OCI-LY7 (cell line): ENCODE data around the gene ENGASE. TPM values are rescaled to one million over a fixed set of nuclear protein-coding genes. Genes with fewer than 3 reads are reported as not detected.

Experiments used
- BruUV-seq: library from RNA; stranded (reverse); fragments of 400-500 nt; replicated peaks from 2 replicates; lab custom pipeline; 2021; lab: Mats Ljungman, UMichigan
- CTCF ChIA-PET: fragments of 300-600 bp; sonication (Branson Sonifier 250); formaldehyde crosslinking; loops from one replicate; lab custom pipeline; 2022; ENCODE audit warnings: antibody characterized with exemption; ENCODE audit not compliant: unreplicated experiment; lab: Charles Lee
- POLR2A ChIA-PET: fragments of 300-600 bp; sonication (Branson Sonifier 250); formaldehyde crosslinking; loops from one replicate; lab custom pipeline; 2022; ENCODE audit warnings: antibody characterized with exemption; lab: Charles Lee
- DNase-seq: peaks from one replicate; pipeline ENCODE4 v3.0.0-alpha.2; 2015; ENCODE audit warnings: low spot score
- H2AFZ ChIP-seq: fragments of 200-600 bp; sonication (generic), shearing (Covaris generic); 2 replicates; pipeline ENCODE4 v1.6.1; 2014; ENCODE audit warnings: mild to moderate bottlenecking, antibody characterized with exemption, low read length, moderate library complexity
- H3K27ac ChIP-seq: fragments of 200-600 bp; sonication (generic); 2 replicates; pipeline ENCODE4 v1.5.1; 2014; ENCODE audit warnings: mixed run types, low read depth, mild to moderate bottlenecking, moderate library complexity, low read length, inconsistent platforms; ENCODE audit not compliant: poor library complexity, severe bottlenecking
- H3K36me3 ChIP-seq: fragments of 200-600 bp; sonication (generic); 2 replicates; pipeline ENCODE4 v1.6.1; 2014; ENCODE audit warnings: mild to moderate bottlenecking, antibody characterized with exemption, low read length, moderate library complexity, mixed read lengths; ENCODE audit not compliant: insufficient read depth
- H3K4me1 ChIP-seq: fragments of 200-600 bp; sonication (generic); 2 replicates; pipeline ENCODE4 v1.5.1; 2014; ENCODE audit warnings: mild to moderate bottlenecking, low read length; ENCODE audit not compliant: insufficient read depth, poor library complexity, severe bottlenecking
- H3K4me2 ChIP-seq: fragments of 200-600 bp; sonication (generic); 2 replicates; pipeline ENCODE4 v1.6.1; 2014; ENCODE audit warnings: mild to moderate bottlenecking, low read length
- H3K4me3 ChIP-seq: fragments of 200-600 bp; sonication (generic); 2 replicates; pipeline ENCODE4 v1.5.1; 2014; ENCODE audit warnings: mild to moderate bottlenecking, low read depth, low read length; ENCODE audit not compliant: poor library complexity, severe bottlenecking
- H3K79me2 ChIP-seq: fragments of 200-600 bp; sonication (generic); 2 replicates; pipeline ENCODE4 v1.6.1; 2016; ENCODE audit warnings: low read depth, mild to moderate bottlenecking, low read length, moderate library complexity, mixed read lengths; ENCODE audit not compliant: insufficient read depth
- H3K9me2 ChIP-seq: fragments of 200-600 bp; sonication (generic); 2 replicates; pipeline ENCODE4 v1.6.1; 2016; ENCODE audit warnings: mild to moderate bottlenecking, low read length, mixed read lengths; ENCODE audit not compliant: insufficient read depth
- H3K9me3 ChIP-seq: fragments of 200-600 bp; sonication (generic); 2 replicates; pipeline ENCODE4 v1.6.1; 2014; ENCODE audit warnings: mild to moderate bottlenecking, mixed run types, low read length, mixed read lengths
- H4K20me1 ChIP-seq: fragments of 200-600 bp; sonication (generic); 2 replicates; pipeline ENCODE4 v1.6.1; 2014; ENCODE audit warnings: mild to moderate bottlenecking, antibody characterized with exemption, low read length, moderate library complexity, mixed read lengths; ENCODE audit not compliant: insufficient read depth
- EZH2phosphoT487 ChIP-seq: fragments of 200-600 bp; sonication (generic); IDR thresholded peaks from 2 replicates; pipeline ENCODE4 v1.6.1; 2018; ENCODE audit warnings: low read depth, borderline replicate concordance, mild to moderate bottlenecking, mixed run types, antibody characterized with exemption, low read length, moderate library complexity, mixed read lengths
- intact Hi-C: fragments of 100-400 bp; cut with micrococcal nuclease; formaldehyde crosslinking; loops from one replicate; pipeline ENCODE4 v1.10.0; 2022; ENCODE audit not compliant: unreplicated experiment
- total RNA-seq, 2 experiments: library from RNA; depleted of rRNA in 1 of 2; stranded (reverse); fragments of >200 nt in 1 of 2; shearing (Covaris generic) in 1 of 2; gene quantifications; 2 replicates each; pipeline ENCODE4 v1.2.3, GENCODE V29; 2014 to 2022
- TF ChIP-seq, protein P1 (sequence below): fragments of 200-600 bp; sonication (generic); conservative IDR thresholded peaks from 2 replicates; pipeline ENCODE4 v1.5.1; 2014; ENCODE audit warnings: mild to moderate bottlenecking, antibody characterized with exemption, low read length, moderate library complexity, mixed read lengths

ENGASE gene
- total RNA-seq, 2 experiments from 2014 or later, result 8.4 to 35.1 TPM

DNA sequence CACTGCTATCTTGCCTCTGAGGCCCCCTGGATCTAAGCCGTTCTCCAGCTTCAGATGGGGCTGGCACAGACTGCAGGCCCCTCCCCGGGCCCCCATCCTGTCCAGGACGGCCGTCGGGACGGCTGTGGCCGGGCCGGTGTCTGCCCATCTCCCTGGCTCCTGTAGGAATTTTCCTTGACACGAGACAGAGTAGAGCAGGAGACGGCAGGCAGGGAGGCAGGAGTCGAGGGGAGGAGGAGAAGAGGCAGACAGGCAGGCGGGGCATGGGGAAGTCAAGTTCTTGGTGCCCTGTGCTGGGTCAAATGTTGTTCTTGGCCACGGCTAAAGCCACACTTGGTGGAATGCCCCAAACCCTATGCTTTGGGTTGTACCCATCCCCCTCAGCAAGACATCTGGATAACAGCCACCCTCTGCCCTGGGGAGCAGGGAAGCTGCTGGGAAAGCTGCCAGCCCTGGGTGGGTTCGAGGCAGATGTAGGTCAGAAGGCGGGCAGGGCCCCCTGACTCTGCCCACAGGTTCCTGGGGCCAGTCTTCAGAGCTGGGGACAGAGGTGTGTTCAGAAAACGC lies 46.6 kb upstream of the ENGASE start:
- Histone ChIP-seq H3K4me3 (no peak overlapping the region), H3K9me2 (no peaks in the 10 kb centered on the region), H3K4me2 (no peak overlapping the region), H3K27ac (no peak overlapping the region), H3K79me2 (no peaks in the 10 kb centered on the region), H3K36me3 (no peaks in the 10 kb centered on the region), H3K9me3 (no peaks in the 10 kb centered on the region), H4K20me1 (no peaks in the 10 kb centered on the region), H3K4me1 (no peaks in the 10 kb centered on the region), H2AFZ (no peak overlapping the region)
- ChIA-PET POLR2A (no interaction called here), CTCF (no interaction called here)
- BruUV-seq, result no TSS peak
- intact Hi-C loops, result no loop called here
- TF ChIP-seq, protein P1, sequence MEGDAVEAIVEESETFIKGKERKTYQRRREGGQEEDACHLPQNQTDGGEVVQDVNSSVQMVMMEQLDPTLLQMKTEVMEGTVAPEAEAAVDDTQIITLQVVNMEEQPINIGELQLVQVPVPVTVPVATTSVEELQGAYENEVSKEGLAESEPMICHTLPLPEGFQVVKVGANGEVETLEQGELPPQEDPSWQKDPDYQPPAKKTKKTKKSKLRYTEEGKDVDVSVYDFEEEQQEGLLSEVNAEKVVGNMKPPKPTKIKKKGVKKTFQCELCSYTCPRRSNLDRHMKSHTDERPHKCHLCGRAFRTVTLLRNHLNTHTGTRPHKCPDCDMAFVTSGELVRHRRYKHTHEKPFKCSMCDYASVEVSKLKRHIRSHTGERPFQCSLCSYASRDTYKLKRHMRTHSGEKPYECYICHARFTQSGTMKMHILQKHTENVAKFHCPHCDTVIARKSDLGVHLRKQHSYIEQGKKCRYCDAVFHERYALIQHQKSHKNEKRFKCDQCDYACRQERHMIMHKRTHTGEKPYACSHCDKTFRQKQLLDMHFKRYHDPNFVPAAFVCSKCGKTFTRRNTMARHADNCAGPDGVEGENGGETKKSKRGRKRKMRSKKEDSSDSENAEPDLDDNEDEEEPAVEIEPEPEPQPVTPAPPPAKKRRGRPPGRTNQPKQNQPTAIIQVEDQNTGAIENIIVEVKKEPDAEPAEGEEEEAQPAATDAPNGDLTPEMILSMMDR, result no peak
- no peak for TF ChIP-seq EZH2phosphoT487
- DNase-seq, result no peak

DNA sequence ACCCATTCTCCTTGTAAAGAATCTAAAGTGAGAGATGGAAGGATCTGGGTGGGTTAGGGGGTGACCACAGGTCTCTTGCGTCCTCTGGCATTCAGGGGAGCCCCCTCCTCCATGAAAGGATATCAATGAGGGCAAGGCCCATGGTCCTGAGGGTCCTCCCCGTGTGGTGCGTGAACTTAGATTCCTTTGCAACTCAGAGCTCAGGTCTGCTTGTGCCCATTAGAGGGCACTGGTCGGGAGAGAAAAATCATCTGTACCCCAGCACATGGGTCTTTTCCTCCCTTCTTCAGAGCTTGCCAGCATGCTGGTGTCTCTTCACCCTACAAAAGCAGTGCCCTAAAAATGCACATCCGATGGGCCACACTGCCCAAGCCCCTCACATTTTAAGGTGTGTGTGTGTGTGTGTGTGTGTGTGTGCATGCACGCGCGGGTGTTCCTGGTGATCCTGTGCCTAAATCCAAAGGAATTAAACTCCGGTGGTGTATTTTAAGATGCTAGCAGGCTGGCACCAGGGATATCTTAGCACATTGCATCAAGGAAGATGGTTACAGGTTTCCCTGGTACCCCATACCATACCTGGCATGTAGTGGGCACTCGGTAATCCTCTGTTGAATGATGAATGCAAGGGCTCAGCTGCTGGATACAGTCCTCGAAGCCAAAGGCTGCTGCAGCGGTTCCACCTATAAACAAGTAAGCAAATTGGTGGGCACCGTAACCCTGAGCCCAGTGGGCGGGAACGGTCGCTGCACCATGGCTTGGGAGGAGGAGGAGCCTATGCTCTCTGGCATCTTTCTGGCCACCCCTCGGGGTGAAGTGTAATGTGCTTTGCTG lies 45.9 kb upstream of the ENGASE start:
- TF ChIP-seq, protein P1, result peak; percentile 41
- no peak for TF ChIP-seq EZH2phosphoT487
- Histone ChIP-seq H2AFZ (no peak overlapping the region), H3K9me3 (no peaks in the 10 kb centered on the region), H3K4me1 (no peaks in the 10 kb centered on the region), H3K79me2 (no peaks in the 10 kb centered on the region), H3K4me2 (no peak overlapping the region), H3K36me3 (no peaks in the 10 kb centered on the region), H4K20me1 (no peaks in the 10 kb centered on the region), H3K9me2 (no peaks in the 10 kb centered on the region), H3K4me3 (no peak overlapping the region), H3K27ac (no peak overlapping the region)
- CTCF ChIA-PET, result no interaction called here
- POLR2A ChIA-PET, result no interaction called here
- intact Hi-C loops, result no loop called here
- BruUV-seq, result no TSS peak
- DNase-seq, result no peak
